ENCODE results near the gene C4BPB. TPM values are rescaled to one million over a fixed set of nuclear protein-coding genes. Genes with fewer than 3 reads are reported as not detected.

C4BPB gene
- total and polyA plus RNA-seq, 10 donors: 0.24 to 1.4 (median 0.59) TPM; not detected in 1

- H3K27ac ChIP-seq: peak overlapping the region in 1 of 8 donors; percentile 21
- no peak overlapping the region for H3K4me3 ChIP-seq
- WGBS, 5 donors: 98 to 100% (median 99%) methylated on average over 1 of the region's 1 CpG
- H3K27me3 ChIP-seq (replicated peaks in 1 of 7): no peaks in the 10 kb centered on the region
- H3K36me3 ChIP-seq: peaks cover 0 to 90% (median 10%) of the 10 kb centered on the region in 6 donors
- intact Hi-C loops (cut with DNase I; ENCODE audit: low total_unique reads): loop anchor here (10.0 kb wide), 1 partner anchor 72 kb away; no protein-coding TSS in a partner anchor
- H3K9me3 ChIP-seq: no peaks in the 10 kb centered on the region
- no peak for DNase-seq
- TF ChIP-seq CTCF (IDR thresholded peaks at IDR 0.05 in 8 of 11, conservative IDR thresholded peaks at IDR 0.05 in 3 of 11) (no peak), POLR2A (IDR thresholded peaks at IDR 0.05) (no peak), POLR2AphosphoS5 (IDR thresholded peaks at IDR 0.05) (no peak)
- peaks cover 0 to 21% (median 3%) of the 10 kb centered on the region in 6 donors for H3K4me1 ChIP-seq
Measured at GRCh38 chr1:207077012-207077411, 11.6 kb upstream of the C4BPB start.

- H3K27me3 ChIP-seq (replicated peaks in 1 of 7): no peaks in the 10 kb centered on the region
- intact Hi-C loops (cut with DNase I; ENCODE audit: low total_unique reads): loop anchor here (10.0 kb wide), 1 partner anchor 73 kb away; no protein-coding TSS in a partner anchor
- peaks cover 0 to 87% (median 6%) of the 10 kb centered on the region in 6 donors for H3K36me3 ChIP-seq
- DNase-seq: no peak
- no peaks in the 10 kb centered on the region for H3K9me3 ChIP-seq
- H3K27ac ChIP-seq: peak overlapping the region in 1 of 8 donors; percentile 21
- TF ChIP-seq CTCF (IDR thresholded peaks at IDR 0.05 in 8 of 11, conservative IDR thresholded peaks at IDR 0.05 in 3 of 11) (peak; percentile 81 to 93 (median 86)), POLR2AphosphoS5 (IDR thresholded peaks at IDR 0.05) (peak in 1 of 3 donors; percentile 70), POLR2A (IDR thresholded peaks at IDR 0.05) (no peak)
- H3K4me3 ChIP-seq: no peak overlapping the region
- H3K4me1 ChIP-seq: peaks cover 0 to 18% (median 3%) of the 10 kb centered on the region in 6 donors
- 49 to 59% (median 51%) methylated on average over 6 of the region's 6 CpGs for WGBS, 5 donors
Measured at GRCh38 chr1:207077470-207078377, 10.9 kb upstream of the C4BPB start.

- Histone ChIP-seq H3K4me3 (no peak overlapping the region), H3K9me3 (no peaks in the 10 kb centered on the region), H3K27ac (no peak overlapping the region), H3K36me3 (peaks cover 0 to 78% (median 6%) of the 10 kb centered on the region in 6 donors), H3K4me1 (peaks cover 0 to 18% (median 3%) of the 10 kb centered on the region in 6 donors), H3K27me3 (replicated peaks in 1 of 7) (no peaks in the 10 kb centered on the region)
- intact Hi-C loops (cut with DNase I; ENCODE audit: low total_unique reads): loop anchor here (10.0 kb wide), 1 partner anchor 74 kb away; no protein-coding TSS in a partner anchor
- WGBS, 5 donors: 85 to 95% (median 88%) methylated on average over 11 of the region's 11 CpGs
- no peak for DNase-seq
- TF ChIP-seq POLR2A (IDR thresholded peaks at IDR 0.05) (no peak), POLR2AphosphoS5 (IDR thresholded peaks at IDR 0.05) (no peak), CTCF (IDR thresholded peaks at IDR 0.05 in 8 of 11, conservative IDR thresholded peaks at IDR 0.05 in 3 of 11) (no peak)
Measured at GRCh38 chr1:207078578-207079132, 10.0 kb upstream of the C4BPB start.
